Measurements from ENCODE around the gene MTERF2. TPM values are rescaled to one million over a fixed set of nuclear protein-coding genes. Genes with fewer than 3 reads are reported as not detected.

Gene MTERF2
- total RNA-seq, 1 donor from 2014 or later = 21.6 TPM

DNA sequence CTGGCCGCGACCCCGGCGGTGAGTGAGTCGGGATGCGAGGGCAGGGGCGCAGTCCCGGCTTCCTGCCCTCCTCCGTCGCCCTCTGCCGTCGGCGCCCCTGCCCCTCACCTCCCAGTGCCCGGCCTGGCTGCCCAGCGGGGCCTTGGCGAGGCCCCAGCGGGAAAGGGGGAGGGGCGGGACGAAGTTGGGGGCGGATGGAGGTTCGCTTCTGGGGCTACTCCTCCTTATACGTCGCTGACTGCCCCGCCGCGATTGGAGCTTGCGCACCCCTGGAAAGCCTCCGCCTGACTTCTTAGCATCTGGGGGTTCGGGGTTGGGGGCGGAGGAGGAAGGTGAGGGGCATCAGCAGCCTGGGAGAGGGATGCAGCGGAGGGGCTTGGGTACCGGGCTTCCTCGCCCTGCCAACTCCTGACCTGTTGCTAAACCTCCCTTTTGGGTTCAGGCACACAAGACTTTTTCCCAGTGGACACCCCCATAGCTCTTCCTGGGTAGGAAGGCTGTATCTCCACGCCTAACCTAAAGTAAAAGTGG is 30.8 kb downstream of the MTERF2 start:
- DNase-seq (ENCODE audit: low spot score) = peak; percentile 80
- intact Hi-C loops (cut with DNase I) = loop anchor here (2.0 kb wide), 3 partner anchors 21 to 137 kb away; partner anchors contain the start of genes CRY1 and MTERF2

DNA sequence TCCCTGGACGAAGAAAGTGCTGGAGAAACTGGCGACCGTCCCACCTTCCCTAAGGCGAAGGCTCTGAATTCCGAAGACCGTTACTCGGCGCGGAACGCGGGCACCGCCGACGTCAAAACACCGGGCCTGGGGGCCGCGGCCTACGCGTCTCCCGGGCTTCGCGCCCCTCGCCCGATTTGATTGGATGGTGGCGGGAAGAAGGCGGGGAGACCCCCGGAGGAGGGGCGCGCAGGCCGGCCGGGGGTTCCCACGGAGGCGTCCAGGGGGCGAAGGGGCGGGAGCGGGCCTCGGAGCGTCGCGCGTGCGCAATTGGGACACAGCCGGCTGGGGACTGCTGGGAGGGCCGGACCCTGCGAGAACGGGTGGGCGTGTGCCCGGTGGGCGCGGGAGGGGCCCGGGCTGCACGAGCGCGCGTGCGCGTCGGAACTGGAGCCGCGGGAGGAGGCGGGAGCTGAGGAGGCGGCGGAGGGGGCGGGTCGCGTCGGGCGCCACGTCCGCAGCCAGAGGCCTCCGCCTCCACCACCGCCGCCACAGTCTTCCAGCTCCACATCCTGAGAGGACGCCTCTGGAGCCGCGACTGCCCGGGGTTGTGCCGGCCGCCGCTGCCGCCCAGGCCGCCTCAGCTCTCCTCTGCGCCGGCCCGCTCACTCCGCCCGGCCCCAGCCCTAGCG is 31.4 kb downstream of the MTERF2 start, which contains the start of gene TMEM263:
TSS of gene TMEM263 (plus strand) at position 531 of the 671 bp plus-strand sequence. CDS start 11,210 bp downstream, outside the sequence.
- intact Hi-C loops (cut with DNase I) = loop anchor here (2.0 kb wide), 4 partner anchors 21 to 181 kb away; partner anchors contain the start of genes CRY1, MTERF2 and RIC8B
- DNase-seq (ENCODE audit: low spot score) = peak; percentile 97

DNA sequence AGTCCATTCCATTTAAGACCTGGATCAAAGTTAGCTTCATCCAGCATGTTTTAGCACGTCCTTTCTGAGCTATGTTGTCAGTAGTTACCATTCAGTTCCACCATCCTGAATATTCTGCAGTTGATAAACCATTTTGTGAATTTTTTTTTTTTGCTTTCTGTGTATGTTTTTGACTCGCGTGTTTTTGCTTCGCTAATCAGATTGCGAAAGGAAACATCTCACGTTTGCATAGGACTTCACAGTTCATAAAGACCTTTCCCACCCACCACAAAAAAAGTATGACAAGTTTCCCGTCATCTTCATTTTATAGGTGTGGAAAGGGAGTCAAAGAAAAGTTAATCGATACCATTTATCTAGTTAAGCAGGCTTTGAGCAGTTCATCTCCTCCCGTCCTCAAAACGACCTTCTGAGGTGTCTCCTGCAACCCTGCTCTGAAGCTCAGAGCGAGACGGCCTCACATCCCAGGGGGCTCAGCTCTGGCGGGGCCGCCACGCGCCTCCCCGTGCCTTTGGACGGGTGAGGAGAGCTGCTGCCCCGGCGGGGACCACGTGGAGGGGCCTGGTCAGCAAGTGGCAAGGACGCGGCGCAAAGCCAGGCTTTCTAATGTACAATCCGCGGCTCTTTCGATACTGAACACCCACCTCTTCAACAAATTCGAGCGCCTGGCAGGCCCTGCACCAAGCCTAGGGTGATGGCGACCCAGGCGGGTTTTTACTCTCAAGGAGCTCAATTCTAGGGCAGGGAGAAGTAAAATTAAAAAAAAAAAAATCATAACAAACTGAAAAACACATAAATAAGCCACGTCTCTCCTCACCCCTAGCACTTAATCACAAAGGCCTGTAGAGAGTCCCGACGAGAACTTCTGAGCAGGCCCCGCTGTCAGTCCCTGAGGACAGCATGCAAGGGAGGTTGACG is 32.2 kb downstream of the MTERF2 start:
- DNase-seq (ENCODE audit: low spot score) = no peak

DNA sequence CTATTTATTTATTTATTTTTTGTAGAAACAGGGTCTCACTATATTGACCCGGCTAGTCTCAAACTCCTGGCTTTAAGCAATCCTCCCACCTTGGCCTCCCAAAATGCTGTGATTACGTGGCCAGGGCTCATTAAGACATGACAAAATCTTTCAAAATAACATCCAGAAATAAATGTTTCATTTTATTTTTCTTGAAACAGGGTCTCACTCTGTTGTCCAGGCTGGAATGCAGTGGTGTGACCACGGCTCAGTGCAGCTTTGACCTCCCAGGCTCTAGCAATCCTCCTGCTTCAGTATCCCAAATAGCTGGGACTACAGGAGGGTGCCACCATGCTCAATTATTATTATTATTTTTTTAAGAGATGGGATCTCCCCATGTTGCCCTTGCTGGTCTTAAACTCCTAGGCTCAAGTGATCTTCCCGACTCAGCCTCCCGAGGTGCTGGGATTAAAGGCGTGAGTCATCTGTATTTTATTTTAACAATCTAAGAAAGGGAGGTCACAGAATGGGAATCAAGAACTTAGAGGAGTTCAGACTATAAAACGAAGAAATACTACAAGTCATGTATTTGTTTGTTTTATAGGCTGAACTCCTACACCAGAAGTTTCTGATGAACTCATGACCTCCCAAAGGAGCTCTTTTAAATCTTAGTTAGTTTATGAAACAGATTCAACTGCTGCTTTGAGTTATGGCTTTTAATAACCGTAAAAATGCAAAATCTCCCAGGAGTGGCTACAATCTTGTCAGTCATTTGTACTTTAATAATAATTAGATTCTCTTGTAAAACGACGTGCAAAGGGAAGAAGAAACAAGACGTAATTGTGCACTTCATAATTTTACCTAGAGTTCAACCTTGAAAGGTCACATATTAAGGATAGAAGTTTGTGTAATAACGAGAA is 33.3 kb downstream of the MTERF2 start:
- DNase-seq (ENCODE audit: low spot score) = no peak
- intact Hi-C loops (cut with DNase I) = loop anchor here (2.0 kb wide), 1 partner anchor 179 kb away; the partner anchor contains the start of gene RIC8B

More for the DNA sequence above, 32.2 kb downstream of the MTERF2 start:
- intact Hi-C loops (cut with DNase I) = loop anchor here (2.0 kb wide), 1 partner anchor 180 kb away; the partner anchor contains the start of gene RIC8B

DNA sequence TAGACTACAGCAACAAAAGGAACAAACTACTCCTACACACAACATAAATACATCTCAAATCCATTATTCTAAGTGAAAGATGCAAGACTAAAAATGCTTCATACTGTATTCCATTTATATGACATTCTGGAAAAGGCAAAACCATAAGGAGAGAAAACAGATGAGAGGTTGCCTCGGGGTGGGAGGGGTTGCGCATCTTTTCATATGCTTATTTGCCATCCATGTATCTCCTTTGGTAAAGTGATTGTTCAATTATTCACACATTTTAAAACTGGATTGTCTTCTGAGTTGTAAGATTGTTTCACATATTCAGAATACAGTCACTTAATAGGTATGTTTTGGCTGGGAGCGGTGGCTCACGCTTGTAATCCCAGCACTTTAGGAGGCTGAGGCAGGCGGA is 36.4 kb downstream of the MTERF2 start:
- no peak for DNase-seq (ENCODE audit: low spot score)
- intact Hi-C loops (cut with DNase I) = no loop called here

DNA sequence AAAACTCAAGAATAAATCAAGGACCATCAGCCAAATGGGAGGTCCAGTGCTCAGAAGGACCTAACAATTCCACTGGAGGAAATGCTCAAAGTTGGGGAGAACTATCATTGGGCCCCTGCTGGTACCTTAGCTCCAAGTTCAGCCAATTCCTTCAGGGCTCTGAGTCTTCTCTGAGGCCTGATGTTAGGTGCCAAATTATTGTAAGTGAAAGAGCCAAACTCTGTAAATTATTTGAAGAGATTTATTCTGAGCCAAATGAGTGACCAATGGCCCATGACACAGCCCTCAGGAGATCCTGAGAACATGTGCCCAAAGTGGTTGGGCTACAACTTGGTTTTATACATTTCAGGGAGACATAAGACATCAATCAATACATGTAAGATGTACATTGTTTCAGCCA is 39.5 kb downstream of the MTERF2 start:
- no peak for DNase-seq (ENCODE audit: low spot score)
- intact Hi-C loops (cut with DNase I) = no loop called here

DNA sequence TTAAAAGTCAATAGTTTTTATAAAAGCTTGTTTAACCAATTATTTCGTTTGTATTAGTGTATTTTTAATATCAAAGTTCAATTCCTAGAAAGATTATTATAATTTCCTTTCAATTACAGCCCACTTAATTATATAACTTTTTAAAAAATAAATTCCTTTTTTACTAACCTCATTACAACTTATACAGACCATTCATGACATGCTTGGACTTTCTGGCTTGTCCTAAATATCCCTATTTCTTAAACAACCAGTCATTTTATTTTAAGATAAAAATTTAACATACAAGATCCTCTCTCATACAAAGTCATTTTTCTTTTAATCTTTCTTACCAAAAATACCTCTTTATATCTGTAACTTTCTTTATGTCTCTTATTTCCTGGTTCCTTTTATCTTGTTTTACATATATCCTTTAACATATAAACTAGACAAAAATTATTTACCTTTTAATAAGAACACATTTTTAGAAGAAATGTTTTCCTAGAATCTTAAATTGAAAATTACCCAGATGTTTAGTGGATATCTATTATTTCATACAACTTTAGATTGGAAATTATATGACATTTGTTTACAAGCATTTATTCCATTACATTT is 41.6 kb downstream of the MTERF2 start:
- no peak for DNase-seq (ENCODE audit: low spot score)
- intact Hi-C loops (cut with DNase I) = no loop called here

DNA sequence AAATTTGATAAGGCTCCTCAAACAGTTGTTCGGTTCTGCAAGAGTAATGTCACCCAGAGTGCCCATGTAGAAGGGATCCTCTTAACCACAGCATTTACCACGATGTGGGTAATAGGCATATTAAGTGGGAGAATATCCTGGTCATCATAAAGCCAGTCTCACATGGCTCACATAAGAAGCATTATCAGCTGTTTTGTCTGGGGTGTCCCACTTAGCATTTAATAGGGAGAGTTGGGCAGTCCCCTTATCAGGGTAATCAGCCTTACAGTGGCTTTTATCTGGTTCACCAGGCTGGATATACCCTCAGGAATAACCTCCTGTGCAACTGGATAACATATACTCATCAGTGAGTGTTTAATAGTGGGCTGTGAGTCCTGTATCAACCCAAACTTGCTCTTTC is 44.2 kb downstream of the MTERF2 start:
- intact Hi-C loops (cut with DNase I) = no loop called here
- no peak for DNase-seq (ENCODE audit: low spot score)

DNA sequence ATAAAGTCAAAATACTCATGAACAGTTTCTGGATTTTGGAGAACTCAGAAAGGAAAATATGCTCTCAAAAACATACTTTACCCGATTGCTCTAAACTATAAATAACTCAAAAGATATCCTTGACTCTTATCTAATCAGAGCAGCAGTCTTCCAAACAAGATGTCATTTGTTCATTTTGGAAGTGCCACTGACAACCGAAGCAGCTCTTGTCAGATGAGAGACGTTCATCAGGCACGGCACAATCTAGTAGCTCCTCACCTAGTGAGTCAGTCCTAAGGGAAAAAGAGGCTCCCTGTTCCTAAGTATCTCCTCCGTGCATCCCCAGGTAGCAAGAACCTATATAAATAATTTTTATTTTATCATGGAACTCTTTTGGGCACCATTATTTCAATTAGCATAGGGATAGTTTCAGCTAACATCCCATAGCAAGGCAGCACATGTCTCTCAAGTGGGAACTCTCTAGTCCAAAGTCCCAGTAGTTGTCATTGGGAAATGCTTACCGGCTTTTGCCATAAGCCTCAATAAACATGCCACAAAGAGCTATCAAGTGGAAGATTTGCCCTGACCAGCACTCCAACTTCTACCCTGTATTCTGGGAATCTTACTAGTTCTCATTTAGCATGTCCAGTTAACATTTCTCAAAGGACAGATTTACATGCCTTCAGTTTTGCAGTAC is 45.3 kb downstream of the MTERF2 start:
- no peak for DNase-seq (ENCODE audit: low spot score)
- intact Hi-C loops (cut with DNase I) = no loop called here

DNA sequence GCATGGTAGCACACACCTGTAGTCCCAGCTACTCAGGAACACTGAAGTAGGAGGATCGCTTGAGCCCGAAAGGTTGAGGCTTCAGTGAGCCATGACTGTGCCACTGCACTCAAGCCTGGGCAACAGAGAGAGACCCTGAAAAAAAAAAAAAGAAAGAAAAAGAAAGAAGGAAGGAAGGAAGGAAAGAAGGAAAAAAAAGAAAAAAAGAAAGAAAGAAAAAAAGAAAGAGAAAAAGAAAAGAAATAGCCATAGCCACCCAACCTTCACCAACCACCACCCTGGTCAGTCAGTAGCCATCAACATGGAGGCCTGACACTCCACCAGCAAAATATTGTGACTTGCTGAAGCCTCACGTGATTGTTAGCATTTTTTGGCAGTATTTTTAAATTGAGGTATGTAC is 52.7 kb downstream of the MTERF2 start:
- no peak for DNase-seq (ENCODE audit: low spot score)
- intact Hi-C loops (cut with DNase I) = no loop called here

Other genes starting within 250 kb of the MTERF2 start
- 23.5 TPM for gene RIC8B, start 212.5 kb downstream of the MTERF2 start, total RNA-seq
- gene TMEM263, start 31.2 kb downstream of the MTERF2 start, total RNA-seq = 44.8 TPM
- 12.0 TPM for gene CRY1, start 106.4 kb upstream of the MTERF2 start, total RNA-seq